ENCODE measurements around the gene OAF. TPM values are rescaled to one million over a fixed set of nuclear protein-coding genes. Genes with fewer than 3 reads are reported as not detected.
"Not testable (repeated sequence)": the region's sequence is repeated elsewhere in the genome, so short reads cannot be mapped to it uniquely, and the experiment has no call there.

The OAF gene
- total RNA-seq, 1 donor from 2014 or later: 67.5 TPM

GRCh38 chr11:120267319-120267718 is 56.5 kb downstream of the OAF start:
- peaks cover 45% of the 10 kb centered on the region for H3K27me3 Mint-ChIP-seq
- TF ChIP-seq CTCF (conservative IDR thresholded peaks at IDR 0.05): no peak

GRCh38 chr11:120268686-120269085 is 57.9 kb downstream of the OAF start:
- Mint-ChIP-seq H3K27ac (no peak overlapping the region), H3K9me3 (peaks cover 6% of the 10 kb centered on the region), H3K36me3 (no peaks in the 10 kb centered on the region), H3K4me1 (ENCODE audit: unreplicated experiment) (no peaks in the 10 kb centered on the region), H3K4me3 (no peak overlapping the region), H3K27me3 (peaks cover 48% of the 10 kb centered on the region)
- TF ChIP-seq CTCF (conservative IDR thresholded peaks at IDR 0.05): no peak
- DNase-seq (ENCODE audit: extremely low spot score, unreplicated experiment): no peak

More at GRCh38 chr11:120267319-120267718, 56.5 kb downstream of the OAF start:
- no peak overlapping the region for H3K27ac Mint-ChIP-seq
- no peak overlapping the region for H3K4me3 Mint-ChIP-seq
- peaks cover 6% of the 10 kb centered on the region for H3K9me3 Mint-ChIP-seq
- no peaks in the 10 kb centered on the region for H3K36me3 Mint-ChIP-seq
- no peak for DNase-seq (ENCODE audit: extremely low spot score, unreplicated experiment)
- H3K4me1 Mint-ChIP-seq (ENCODE audit: unreplicated experiment): no peaks in the 10 kb centered on the region

GRCh38 chr11:120270386-120270785 is 59.6 kb downstream of the OAF start:
- no peak for TF ChIP-seq CTCF (conservative IDR thresholded peaks at IDR 0.05)
- Mint-ChIP-seq H3K9me3 (peaks cover 6% of the 10 kb centered on the region), H3K4me1 (ENCODE audit: unreplicated experiment) (no peaks in the 10 kb centered on the region), H3K27ac (no peak overlapping the region), H3K27me3 (peaks cover 45% of the 10 kb centered on the region), H3K4me3 (no peak overlapping the region), H3K36me3 (no peaks in the 10 kb centered on the region)
- DNase-seq (ENCODE audit: extremely low spot score, unreplicated experiment): no peak

- H3K4me1 Mint-ChIP-seq (ENCODE audit: unreplicated experiment): no peaks in the 10 kb centered on the region
These were observed 60.8 kb downstream of the OAF start for GRCh38 chr11:120271672-120272071.

GRCh38 chr11:120272303-120272702 is 61.5 kb downstream of the OAF start:
- no peak for DNase-seq (ENCODE audit: extremely low spot score, unreplicated experiment)
- Mint-ChIP-seq H3K27ac (no peak overlapping the region), H3K9me3 (no peaks in the 10 kb centered on the region), H3K4me1 (ENCODE audit: unreplicated experiment) (no peaks in the 10 kb centered on the region), H3K4me3 (no peak overlapping the region), H3K27me3 (peaks cover 30% of the 10 kb centered on the region), H3K36me3 (no peaks in the 10 kb centered on the region)
- no peak for TF ChIP-seq CTCF (conservative IDR thresholded peaks at IDR 0.05)

More at GRCh38 chr11:120271672-120272071, 60.8 kb downstream of the OAF start:
- no peak for DNase-seq (ENCODE audit: extremely low spot score, unreplicated experiment)
- no peak overlapping the region for H3K27ac Mint-ChIP-seq
- H3K27me3 Mint-ChIP-seq: peaks cover 33% of the 10 kb centered on the region
- H3K36me3 Mint-ChIP-seq: no peaks in the 10 kb centered on the region
- no peak for TF ChIP-seq CTCF (conservative IDR thresholded peaks at IDR 0.05)
- H3K9me3 Mint-ChIP-seq: no peaks in the 10 kb centered on the region
- H3K4me3 Mint-ChIP-seq: no peak overlapping the region

GRCh38 chr11:120273432-120273831 is 62.6 kb downstream of the OAF start:
- H3K4me1 Mint-ChIP-seq (ENCODE audit: unreplicated experiment): peaks cover 6% of the 10 kb centered on the region
- H3K9me3 Mint-ChIP-seq: no peaks in the 10 kb centered on the region
- H3K27ac Mint-ChIP-seq: no peak overlapping the region
- DNase-seq (ENCODE audit: extremely low spot score, unreplicated experiment): no peak
- peaks cover 30% of the 10 kb centered on the region for H3K27me3 Mint-ChIP-seq
- no peaks in the 10 kb centered on the region for H3K36me3 Mint-ChIP-seq
- no peak overlapping the region for H3K4me3 Mint-ChIP-seq
- TF ChIP-seq CTCF (conservative IDR thresholded peaks at IDR 0.05): no peak

- H3K36me3 Mint-ChIP-seq; H3K27ac Mint-ChIP-seq; H3K4me3 Mint-ChIP-seq; DNase-seq (ENCODE audit: extremely low spot score, unreplicated experiment); H3K4me1 Mint-ChIP-seq (ENCODE audit: unreplicated experiment); H3K9me3 Mint-ChIP-seq: not testable (repeated sequence)
- peaks cover 30% of the 10 kb centered on the region for H3K27me3 Mint-ChIP-seq
These were observed 63.1 kb downstream of the OAF start for GRCh38 chr11:120273956-120274355.
